Astrocyte (in vitro differentiated cells and primary cell): Measurements from ENCODE around the gene SPACA7. TPM values are rescaled to one million over a fixed set of nuclear protein-coding genes. Genes with fewer than 3 reads are reported as not detected.

Source experiments
- DNase-seq: peaks from one replicate; pipeline ENCODE4 v3.0.0-alpha.2; 2010; ENCODE audit warnings: low read depth
- FAIRE-seq: peaks from 2 replicates; lab custom pipeline; 2011; peaks lifted over from hg19 to GRCh38; lab: Jason Lieb, UNC
- H2AFZ ChIP-seq: 2 replicates; pipeline ENCODE4 v1.6.0; 2012; ENCODE audit warnings: low read depth, low read length, inconsistent platforms
- H3K27ac ChIP-seq: 2 replicates; pipeline ENCODE4 v1.5.1; 2011; ENCODE audit warnings: low read depth, low read length, inconsistent platforms
- H3K27me3 ChIP-seq: 2 replicates; pipeline ENCODE4 v1.6.0; 2011; ENCODE audit warnings: low read length, inconsistent platforms; ENCODE audit not compliant: insufficient read depth
- H3K36me3 ChIP-seq: 2 replicates; pipeline ENCODE4 v1.5.1; 2011; ENCODE audit warnings: low read length, inconsistent platforms; ENCODE audit not compliant: insufficient read depth
- H3K4me1 ChIP-seq: 2 replicates; pipeline ENCODE4 v1.5.1; 2011; ENCODE audit warnings: low read length, inconsistent platforms; ENCODE audit not compliant: insufficient read depth
- H3K4me2 ChIP-seq: 2 replicates; pipeline ENCODE4 v1.6.0; 2012; ENCODE audit warnings: low read length, inconsistent platforms
- H3K4me3 ChIP-seq: 2 replicates; pipeline ENCODE4 v1.5.1; 2011; ENCODE audit warnings: low read depth, mild to moderate bottlenecking, low read length, inconsistent platforms; ENCODE audit not compliant: insufficient read depth
- H3K79me2 ChIP-seq: 2 replicates; pipeline ENCODE4 v1.6.0; 2012; ENCODE audit warnings: mild to moderate bottlenecking, low read length, inconsistent platforms; ENCODE audit not compliant: insufficient read depth
- H3K9ac ChIP-seq: 2 replicates; pipeline ENCODE4 v1.6.0; 2012; ENCODE audit warnings: mild to moderate bottlenecking, low read length, inconsistent platforms
- H3K9me3 ChIP-seq: 2 replicates; pipeline ENCODE4 v1.5.1; 2012; ENCODE audit warnings: low read depth, mild to moderate bottlenecking, low read length, inconsistent platforms; ENCODE audit not compliant: insufficient read depth
- H4K20me1 ChIP-seq: 2 replicates; pipeline ENCODE4 v1.6.0; 2012; ENCODE audit warnings: low read length, inconsistent platforms; ENCODE audit not compliant: insufficient read depth
- H3K27ac Mint-ChIP-seq: one replicate; pipeline ENCODE4 v1.8.0; 2021; ENCODE audit warnings: mild to moderate bottlenecking, mixed read lengths; ENCODE audit not compliant: unreplicated experiment
- H3K27me3 Mint-ChIP-seq: one replicate; pipeline ENCODE4 v1.8.0; 2021; ENCODE audit warnings: low read depth, mixed read lengths; ENCODE audit not compliant: unreplicated experiment
- H3K36me3 Mint-ChIP-seq: one replicate; pipeline ENCODE4 v1.8.0; 2021; ENCODE audit warnings: low read depth, mixed read lengths; ENCODE audit not compliant: unreplicated experiment
- H3K4me1 Mint-ChIP-seq: one replicate; pipeline ENCODE4 v1.8.0; 2021; ENCODE audit warnings: low read depth, mixed read lengths; ENCODE audit not compliant: unreplicated experiment
- H3K4me3 Mint-ChIP-seq: one replicate; pipeline ENCODE4 v1.8.0; 2021; ENCODE audit warnings: mild to moderate bottlenecking, moderate library complexity, mixed read lengths; ENCODE audit not compliant: unreplicated experiment
- H3K9me3 Mint-ChIP-seq: one replicate; pipeline ENCODE4 v1.8.0; 2021; ENCODE audit warnings: mild to moderate bottlenecking, mixed read lengths; ENCODE audit not compliant: unreplicated experiment
- CTCF ChIP-seq: IDR thresholded peaks from 2 replicates; pipeline ENCODE4 v1.5.1; 2011; ENCODE audit warnings: low read depth, mild to moderate bottlenecking, inconsistent platforms, low read length, moderate library complexity; ENCODE audit not compliant: insufficient read depth
- EZH2 ChIP-seq: IDR thresholded peaks from 2 replicates; pipeline ENCODE4 v1.6.1; 2012; ENCODE audit warnings: mild to moderate bottlenecking, low read length, inconsistent platforms; ENCODE audit not compliant: insufficient read depth
- total RNA-seq: library from RNA; stranded (reverse); gene quantifications from 2 replicates; pipeline ENCODE4 v1.2.1, GENCODE V29; 2021

The SPACA7 gene
- total RNA-seq, 1 donor from 2014 or later: not detected

- Histone ChIP-seq H3K4me3 (no peak overlapping the region), H3K4me2 (no peak overlapping the region), H3K9ac (no peak overlapping the region), H2AFZ (no peak overlapping the region), H3K27me3 (no peaks in the 10 kb centered on the region), H3K36me3 (no peaks in the 10 kb centered on the region), H3K9me3 (no peaks in the 10 kb centered on the region), H3K4me1 (no peaks in the 10 kb centered on the region), H4K20me1 (no peaks in the 10 kb centered on the region), H3K79me2 (no peaks in the 10 kb centered on the region), H3K27ac (no peak overlapping the region)
- no peaks in the 10 kb centered on the region for H3K4me1 Mint-ChIP-seq
- no peak for TF ChIP-seq CTCF
- no peak for TF ChIP-seq EZH2
- no peak for DNase-seq
- no peak overlapping the region for H3K4me3 Mint-ChIP-seq
- peaks cover 2% of the 10 kb centered on the region for H3K9me3 Mint-ChIP-seq
- no peaks in the 10 kb centered on the region for H3K36me3 Mint-ChIP-seq
- FAIRE-seq: no peak
- H3K27me3 Mint-ChIP-seq: peaks cover 66% of the 10 kb centered on the region
- H3K27ac Mint-ChIP-seq: peak overlapping the region; percentile 41
Observed at GRCh38 chr13:112449545-112449930, 73.4 kb downstream of the SPACA7 start.

GRCh38 chr13:112450118-112450903 is 74.2 kb downstream of the SPACA7 start:
- no peaks in the 10 kb centered on the region for H3K79me2 ChIP-seq
- Mint-ChIP-seq H3K4me3 (no peak overlapping the region), H3K27me3 (peaks cover 61% of the 10 kb centered on the region), H3K9me3 (peaks cover 2% of the 10 kb centered on the region), H3K27ac (no peak overlapping the region), H3K36me3 (no peaks in the 10 kb centered on the region), H3K4me1 (no peaks in the 10 kb centered on the region)
- H2AFZ ChIP-seq: no peak overlapping the region
- H3K4me1 ChIP-seq: no peaks in the 10 kb centered on the region
- H3K9me3 ChIP-seq: no peaks in the 10 kb centered on the region
- H4K20me1 ChIP-seq: no peaks in the 10 kb centered on the region
- no peak overlapping the region for H3K9ac ChIP-seq
- TF ChIP-seq EZH2 (no peak), CTCF (no peak)
- H3K27me3 ChIP-seq: no peaks in the 10 kb centered on the region
- no peak overlapping the region for H3K27ac ChIP-seq
- no peak overlapping the region for H3K4me2 ChIP-seq
- DNase-seq: no peak
- FAIRE-seq: no peak
- H3K36me3 ChIP-seq: no peaks in the 10 kb centered on the region
- H3K4me3 ChIP-seq: no peak overlapping the region

GRCh38 chr13:112450904-112451240 is 74.7 kb downstream of the SPACA7 start:
- Mint-ChIP-seq H3K27ac (no peak overlapping the region), H3K9me3 (peaks cover 3% of the 10 kb centered on the region), H3K4me3 (no peak overlapping the region), H3K4me1 (no peaks in the 10 kb centered on the region), H3K36me3 (no peaks in the 10 kb centered on the region), H3K27me3 (peaks cover 57% of the 10 kb centered on the region)
- H2AFZ ChIP-seq: no peak overlapping the region
- H3K4me3 ChIP-seq: no peak overlapping the region
- no peak overlapping the region for H3K9ac ChIP-seq
- no peaks in the 10 kb centered on the region for H3K79me2 ChIP-seq
- H3K27ac ChIP-seq: no peak overlapping the region
- H3K9me3 ChIP-seq: peaks cover under 1% of the 10 kb centered on the region
- H4K20me1 ChIP-seq: no peaks in the 10 kb centered on the region
- no peak for TF ChIP-seq CTCF
- no peaks in the 10 kb centered on the region for H3K27me3 ChIP-seq
- H3K36me3 ChIP-seq: no peaks in the 10 kb centered on the region
- no peaks in the 10 kb centered on the region for H3K4me1 ChIP-seq
- no peak overlapping the region for H3K4me2 ChIP-seq
- DNase-seq (no peak), FAIRE-seq (no peak)
